Stimulated activated CD8-positive, alpha-beta memory T cell treated with anti-CD3 and anti-CD28 coated beads, Interleukin-4, amount 100 ng/mL, for 48 hours (primary cell): ENCODE measurements around the gene ZFP69.
A peak's percentile ranks its signal among the peaks of the same experiment; 100 is the strongest.

Experiments used
- DNase-seq: peaks from one replicate; pipeline ENCODE4 v3.0.0-alpha.2; 2020

Gene ZFP69

GRCh38 chr1:40508375-40509341 lies 31.6 kb downstream of the ZFP69 start, which contains the start of gene EXO5:
Gene EXO5, plus strand, starts transcription at chr1:40508767. Its CDS starts 5,778 bp downstream, at chr1:40514545.
- DNase-seq, result peak; percentile 90

- DNase-seq, result no peak
Observed at GRCh38 chr1:40519517-40519916, 42.4 kb downstream of the ZFP69 start.

- no peak for DNase-seq
Observed at GRCh38 chr1:40530735-40531380, 53.8 kb downstream of the ZFP69 start.

- DNase-seq, result peak; percentile 85
Observed at GRCh38 chr1:40531381-40532061, 54.4 kb downstream of the ZFP69 start, which contains the start of gene ZNF684. Gene ZNF684, plus strand, starts transcription at chr1:40531637. Its CDS starts 1,530 bp downstream, at chr1:40533167.

- DNase-seq, result no peak
Observed at GRCh38 chr1:40532062-40532389, 54.9 kb downstream of the ZFP69 start.

GRCh38 chr1:40532844-40533424 lies 55.8 kb downstream of the ZFP69 start:
- DNase-seq, result no peak

GRCh38 chr1:40534589-40534988 lies 57.5 kb downstream of the ZFP69 start:
- no peak for DNase-seq

- no peak for DNase-seq
Observed at GRCh38 chr1:40535732-40536131, 58.6 kb downstream of the ZFP69 start.

GRCh38 chr1:40539338-40539737 lies 62.2 kb downstream of the ZFP69 start:
- no peak for DNase-seq
